Urothelium cell line (cell line): ENCODE measurements around the gene PGRMC2.

Source experiments
- DNase-seq: peaks from one replicate; pipeline ENCODE4 v3.0.0; 2011; ENCODE audit warnings: low spot score, mixed read lengths
- FAIRE-seq: peaks from 2 replicates; lab custom pipeline; 2011; peaks lifted over from hg19 to GRCh38; lab: Jason Lieb, UNC

Gene PGRMC2

DNA sequence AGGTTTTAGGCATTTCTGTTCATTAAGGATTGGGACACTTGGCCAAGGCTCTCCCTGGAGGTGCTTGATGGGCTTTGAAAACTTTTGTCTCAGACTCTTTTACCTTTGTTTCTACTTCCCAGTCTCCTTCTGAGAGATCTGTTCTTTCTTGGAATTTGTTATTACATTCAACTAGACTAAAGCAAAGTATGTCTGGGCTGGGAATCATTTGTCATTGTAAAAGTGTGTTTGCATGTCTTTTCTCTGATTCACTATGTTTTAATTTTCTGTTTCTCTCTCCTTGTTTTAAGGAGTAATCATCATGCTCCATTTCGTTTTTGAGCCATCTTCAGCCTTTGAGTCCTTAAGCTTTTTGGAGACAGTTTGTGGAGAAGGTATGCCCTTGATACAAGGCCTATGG, 12.2 kb upstream of the PGRMC2 start:
- FAIRE-seq (no peak), DNase-seq (no peak)

DNA sequence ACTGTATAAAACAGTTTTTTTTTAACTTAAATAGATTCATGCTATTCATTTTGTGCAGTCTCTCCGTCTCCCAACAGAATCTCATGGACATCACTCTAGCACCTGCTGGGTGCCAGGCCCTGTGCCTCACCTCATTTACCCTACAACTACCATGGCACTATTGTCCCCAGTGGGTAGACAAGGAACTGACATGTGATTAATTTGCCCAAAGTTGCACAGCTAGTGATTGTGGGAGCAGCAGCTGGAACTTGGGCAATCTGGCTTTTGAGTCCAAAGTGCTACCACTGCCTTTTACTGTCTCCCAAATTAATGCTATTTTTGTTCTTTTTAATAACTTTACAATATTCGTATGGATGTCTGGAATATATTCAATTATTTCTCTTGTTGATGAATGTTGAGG, 11.2 kb upstream of the PGRMC2 start:
- no peak for FAIRE-seq
- DNase-seq = no peak

DNA sequence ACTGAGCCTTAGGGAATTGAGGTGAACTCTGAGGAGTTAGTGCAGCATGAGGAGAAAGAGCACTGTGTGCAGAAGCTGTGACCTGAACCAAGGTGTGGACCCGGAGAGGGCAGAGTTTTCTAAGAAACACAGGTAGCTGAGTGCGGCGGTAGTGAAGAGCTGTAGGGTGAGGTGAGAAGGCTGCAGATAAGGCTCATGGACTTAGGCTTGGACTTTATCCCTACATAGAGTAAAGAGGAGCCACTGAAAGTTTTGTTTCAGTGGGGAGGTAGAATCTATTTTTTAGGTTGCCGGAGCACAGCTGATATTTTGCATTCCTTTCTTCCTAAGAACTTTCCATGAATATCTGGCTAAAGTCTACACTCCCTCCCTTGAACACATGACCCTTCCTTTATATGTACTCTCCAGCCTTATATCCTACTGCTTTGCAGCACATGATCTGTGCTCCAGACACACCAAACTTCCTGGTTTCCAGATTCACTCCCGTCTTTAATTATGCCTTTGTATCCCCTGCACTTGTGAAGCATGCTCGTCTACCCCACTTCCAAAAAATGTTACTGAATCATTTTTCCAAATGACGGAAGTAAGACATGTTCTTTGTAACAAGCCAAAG, 10.6 kb upstream of the PGRMC2 start:
- FAIRE-seq (no peak), DNase-seq (no peak)

DNA sequence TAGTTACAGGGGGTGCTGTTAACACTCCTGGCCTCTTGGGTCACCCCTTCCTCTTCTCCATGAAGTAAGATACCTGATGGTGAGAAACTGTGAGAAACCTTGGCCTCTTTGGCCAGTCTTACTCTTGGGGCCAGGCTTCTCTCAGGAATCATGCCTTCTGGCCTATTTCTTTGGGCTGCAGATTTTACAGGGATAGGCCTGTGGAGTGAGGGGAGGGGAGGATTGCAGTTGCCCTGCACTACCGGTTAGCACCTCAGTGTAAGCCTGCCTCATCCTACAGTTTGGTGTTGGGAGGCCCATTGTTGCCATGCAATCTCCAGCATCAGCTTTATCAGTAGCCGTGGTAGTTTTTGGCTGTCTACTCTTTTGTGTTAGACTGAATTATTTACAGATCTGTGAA, 7.6 kb upstream of the PGRMC2 start:
- no peak for DNase-seq
- FAIRE-seq = no peak

DNA sequence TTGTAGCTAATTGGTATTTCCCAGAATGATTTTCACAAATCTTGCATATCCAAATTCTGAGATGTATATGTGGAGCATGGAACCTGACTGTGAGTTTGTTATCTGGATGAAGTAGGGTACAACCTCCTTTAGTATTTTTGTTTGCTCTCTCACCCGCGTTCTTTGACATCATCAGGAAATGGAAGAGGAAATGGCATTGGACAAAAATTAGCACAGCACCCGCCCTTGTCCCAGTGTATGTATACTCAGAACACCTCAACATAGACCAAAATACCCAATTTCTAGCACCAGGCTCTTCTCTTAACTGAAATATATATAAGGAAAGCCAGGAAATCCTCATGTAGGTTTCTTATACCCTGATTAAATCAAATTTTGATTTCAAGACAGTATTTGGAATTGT, 6.9 kb upstream of the PGRMC2 start:
- FAIRE-seq = no peak
- DNase-seq = no peak

DNA sequence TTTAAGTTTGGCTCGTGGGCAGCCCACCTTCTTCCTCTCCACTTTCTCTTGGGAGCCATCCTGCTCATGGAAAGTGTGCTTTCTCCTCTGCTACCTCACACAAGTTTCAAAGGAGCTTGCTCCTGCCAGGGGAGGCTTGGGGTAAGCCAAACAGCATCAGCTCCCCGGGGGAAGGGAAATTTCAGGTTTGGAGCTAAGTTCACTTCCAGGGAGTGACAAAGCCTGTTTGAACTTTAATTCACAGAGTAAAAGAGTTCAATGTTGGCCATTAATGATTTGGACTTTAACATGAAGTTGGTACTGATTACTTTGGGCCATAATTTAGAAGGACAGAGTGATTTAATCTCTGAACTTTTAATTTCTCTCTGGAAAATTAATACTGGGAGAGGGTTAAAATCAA, 4.7 kb upstream of the PGRMC2 start:
- no peak for FAIRE-seq
- DNase-seq = no peak

DNA sequence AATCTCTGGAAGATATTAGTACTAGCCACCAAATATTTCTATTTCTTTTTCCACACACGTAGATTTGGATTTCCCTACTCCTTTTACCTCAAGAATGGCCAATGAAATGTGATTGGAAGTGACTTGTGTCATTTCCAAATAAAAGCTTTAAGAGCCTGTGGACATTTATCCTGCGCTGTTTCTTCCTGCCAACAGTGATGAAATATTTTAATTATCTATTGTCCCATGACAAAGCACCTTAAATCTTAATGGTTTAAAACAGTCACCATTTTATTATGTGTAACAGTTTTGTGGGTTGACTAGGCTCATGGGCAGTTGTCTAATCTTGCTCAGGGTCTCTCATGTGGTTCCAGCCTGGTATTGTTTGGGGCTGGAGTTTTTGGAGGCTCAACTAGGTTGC, 3.5 kb upstream of the PGRMC2 start:
- DNase-seq (no peak), FAIRE-seq (no peak)

DNA sequence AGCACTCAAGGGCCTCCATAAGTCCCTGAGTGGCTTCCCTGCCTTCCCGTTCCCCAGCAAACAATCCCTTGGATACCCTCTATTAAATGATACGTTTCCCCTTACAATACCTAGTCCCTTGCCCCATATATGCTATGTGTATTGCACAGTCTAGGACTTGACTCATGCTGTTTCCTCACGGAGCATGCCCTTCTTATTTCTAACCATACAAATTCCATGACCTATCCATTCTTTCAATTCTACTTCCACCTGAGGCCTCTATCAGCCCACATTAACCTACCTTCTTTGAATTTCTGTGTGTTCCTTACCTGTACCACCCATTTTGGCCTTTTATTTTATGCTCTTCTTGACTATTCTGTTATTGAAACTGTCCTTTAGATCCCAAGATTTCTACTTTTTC, 2.9 kb upstream of the PGRMC2 start:
- DNase-seq (no peak), FAIRE-seq (no peak)

DNA sequence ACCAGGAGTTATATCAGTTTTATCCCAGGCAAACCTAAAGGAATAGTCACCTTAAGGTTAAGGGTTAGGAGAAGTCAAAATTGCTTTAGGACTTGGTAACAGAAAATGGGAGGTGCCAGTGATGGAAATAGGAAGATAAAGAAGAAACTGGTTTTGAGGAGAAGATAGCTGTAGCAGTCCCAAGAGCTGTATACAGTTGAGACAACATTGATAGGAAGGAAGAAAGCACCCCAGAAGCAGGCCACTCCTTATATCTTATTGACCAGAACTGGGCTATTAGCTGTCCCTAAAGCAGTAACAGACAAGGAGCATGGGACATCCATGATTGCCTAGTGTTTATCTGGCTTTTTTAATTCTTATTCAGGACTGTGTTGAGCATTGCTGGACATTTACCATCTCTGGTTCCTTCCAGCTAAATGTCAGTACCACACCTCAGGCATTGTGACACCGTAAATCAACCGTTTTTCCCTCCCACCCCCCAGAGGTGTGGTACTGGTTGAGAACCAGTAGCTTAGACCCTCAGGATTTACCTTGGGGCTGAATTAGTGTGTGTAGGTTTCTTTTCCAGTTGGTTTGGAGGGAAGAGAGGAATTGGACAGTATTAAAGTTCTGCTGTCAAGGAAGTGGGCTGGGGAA, 2.0 kb upstream of the PGRMC2 start:
- DNase-seq = no peak
- FAIRE-seq = no peak

DNA sequence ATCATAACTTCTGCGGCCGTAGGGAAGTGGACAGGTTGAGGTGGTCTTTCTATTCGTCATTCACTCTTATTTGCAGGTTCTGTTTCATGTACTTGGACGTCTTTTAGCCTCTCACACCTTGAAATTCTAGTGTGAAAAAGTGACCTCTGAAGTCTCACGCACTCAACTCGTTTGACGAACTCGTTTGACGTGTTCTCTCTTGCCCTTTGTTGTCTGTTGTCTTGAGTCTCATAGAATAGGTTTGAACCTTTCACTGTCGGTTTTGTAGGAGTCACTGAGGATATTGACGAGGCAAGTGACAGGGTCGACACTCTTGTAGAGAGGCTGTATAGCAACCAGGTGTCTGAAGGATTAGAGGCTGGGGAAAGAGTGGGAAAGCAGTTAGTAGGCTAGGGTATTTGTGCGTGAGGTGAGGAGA, 1.1 kb upstream of the PGRMC2 start:
- FAIRE-seq = peak; percentile 27
- DNase-seq = peak; percentile 6

DNA sequence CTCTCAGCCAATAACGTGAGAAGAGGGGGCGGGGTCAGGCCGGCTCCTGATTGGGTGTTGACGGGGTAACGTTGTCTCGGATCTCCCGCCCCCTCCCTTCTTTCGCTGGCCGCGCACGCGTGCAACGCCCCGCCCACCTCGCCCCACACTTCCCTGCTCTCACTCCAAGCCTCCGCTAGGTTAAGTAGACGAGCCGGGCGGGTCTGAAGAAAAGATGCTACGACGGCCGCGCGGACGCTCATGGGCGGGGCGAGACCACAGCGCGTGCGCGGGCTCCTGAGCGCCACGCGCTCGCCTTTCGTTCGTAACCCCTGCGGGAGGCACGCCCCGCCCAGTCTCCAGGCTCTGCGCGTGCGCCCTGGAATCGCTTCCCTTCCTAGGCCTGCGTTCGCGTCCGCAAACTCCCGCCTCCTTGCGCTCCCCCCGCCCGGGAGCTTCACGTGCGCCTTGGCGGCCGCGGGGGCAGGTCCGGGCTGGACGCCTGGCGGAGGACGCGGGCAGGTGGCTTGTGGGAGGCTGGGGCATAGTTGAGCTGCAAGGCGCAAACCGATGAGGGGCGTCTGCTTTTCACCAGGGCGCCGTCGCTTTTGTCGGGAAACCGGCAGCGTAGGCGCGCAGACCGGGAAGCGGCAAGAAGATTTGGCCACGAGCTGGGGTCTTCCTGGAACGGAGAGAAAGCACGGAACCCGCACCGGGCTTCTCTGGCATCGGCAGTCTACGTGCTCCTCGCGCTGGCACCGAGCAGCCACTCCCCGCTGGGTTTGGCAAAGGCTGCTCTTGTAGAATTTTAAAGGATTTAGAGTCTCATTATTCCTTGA, 467 bp upstream of the PGRMC2 start:
- DNase-seq (peak; percentile 97), FAIRE-seq (peak; percentile 93)

DNA sequence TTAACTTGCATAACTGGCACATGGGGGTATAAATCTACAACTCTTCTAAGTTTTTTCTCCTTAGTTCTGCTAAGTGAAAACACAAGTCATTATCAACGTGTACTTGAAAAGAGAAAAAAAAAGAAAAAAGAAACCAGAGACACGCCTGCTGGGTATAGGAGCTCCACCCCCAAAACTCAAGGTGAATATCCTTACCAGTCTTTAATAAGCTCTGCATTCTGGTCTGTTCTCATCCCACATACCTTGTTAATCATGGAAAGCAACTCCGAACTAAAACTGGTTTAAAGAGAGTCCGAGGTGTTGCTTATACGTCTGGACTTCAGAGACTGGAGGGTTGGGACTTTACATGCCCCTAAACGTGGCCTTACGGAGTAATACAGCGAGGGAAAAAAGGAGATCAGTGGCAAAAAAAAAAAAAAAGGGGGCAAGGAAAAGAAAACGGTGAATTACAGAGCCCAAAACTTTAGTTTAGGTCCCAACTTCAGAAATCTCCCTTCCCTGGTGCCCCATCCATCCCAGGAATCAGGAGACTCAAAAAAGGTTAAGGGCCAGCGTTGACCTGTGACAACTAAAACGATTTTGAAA, 1.0 kb downstream of the PGRMC2 start:
- FAIRE-seq (no peak), DNase-seq (peak; percentile 41)

DNA sequence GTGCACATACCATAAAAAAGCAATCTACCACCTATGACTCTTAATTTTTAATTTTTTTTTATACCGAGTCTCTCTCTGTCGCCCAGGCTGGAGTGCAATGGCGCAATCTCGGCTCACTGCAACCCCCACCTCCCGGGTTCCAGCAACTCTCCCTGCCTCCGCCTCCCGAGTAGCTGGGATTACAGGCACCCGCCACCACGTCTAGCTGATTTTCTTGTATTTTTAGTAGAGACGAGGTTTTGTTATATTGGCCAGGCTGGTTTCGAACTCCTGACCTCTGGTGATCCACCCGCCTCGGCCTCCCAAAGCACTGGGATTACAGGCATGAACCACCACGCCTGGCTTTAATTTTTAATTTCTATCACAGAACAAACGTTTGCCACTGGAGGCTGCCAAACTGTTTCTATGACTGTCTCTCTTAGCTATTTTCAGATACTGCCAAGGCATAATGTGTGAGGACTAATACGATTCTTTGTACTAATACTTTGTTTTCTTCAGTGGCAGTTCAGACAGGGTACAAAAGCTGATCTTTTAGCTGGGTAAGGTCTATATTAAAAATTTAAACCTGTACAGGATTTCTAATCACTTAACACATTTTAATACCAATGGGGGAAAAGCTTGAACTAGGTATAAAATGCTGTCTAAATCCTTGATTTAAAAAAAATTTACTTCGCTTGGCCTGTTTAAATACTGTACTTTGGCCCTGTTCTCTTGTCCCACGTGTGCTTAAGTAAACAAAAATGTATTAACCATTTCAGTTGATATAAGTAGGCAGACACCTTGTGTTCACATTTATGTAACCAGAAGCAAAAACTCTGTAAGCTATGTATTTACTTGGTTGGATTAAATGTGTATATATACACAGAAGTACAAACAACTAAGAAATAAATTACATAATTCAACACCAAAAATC, 2.3 kb downstream of the PGRMC2 start:
- DNase-seq = no peak
- FAIRE-seq = no peak

DNA sequence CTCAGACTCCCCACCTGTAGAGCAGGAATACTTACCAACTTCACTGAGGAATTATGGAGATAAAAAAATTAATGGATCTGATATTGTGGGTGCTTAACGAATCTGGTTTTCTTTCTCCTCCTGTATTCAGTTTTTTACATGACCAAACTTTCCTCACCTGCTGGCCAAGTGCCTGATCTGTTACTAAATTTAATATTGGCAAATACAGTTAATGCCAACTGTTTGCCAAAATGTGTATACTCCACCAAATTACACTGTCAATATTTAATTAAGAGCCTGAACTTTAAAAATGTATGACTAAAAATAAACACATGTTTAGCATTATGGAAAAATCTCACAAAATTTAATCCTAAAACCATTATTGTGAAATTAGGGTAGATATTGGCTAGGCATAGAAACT, 3.3 kb downstream of the PGRMC2 start:
- no peak for DNase-seq

DNA sequence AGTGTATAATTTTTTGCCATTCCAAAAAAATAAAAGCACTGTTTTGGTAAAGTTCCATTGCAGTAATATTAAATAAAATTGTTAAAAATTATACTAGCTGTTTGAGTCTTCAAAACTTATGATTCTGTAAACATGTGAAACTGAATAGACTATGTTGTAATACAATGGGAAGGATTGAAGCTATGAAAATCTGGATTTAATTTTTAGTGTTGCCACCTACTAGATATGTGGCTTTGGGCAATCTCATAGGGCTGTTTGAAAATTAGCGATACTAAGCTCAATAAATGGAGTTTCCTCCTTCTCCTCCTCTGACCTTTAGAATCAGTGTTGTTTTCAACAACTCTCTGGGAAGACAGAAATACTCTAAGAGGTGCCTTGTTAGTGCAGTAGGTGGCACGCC, 4.5 kb downstream of the PGRMC2 start:
- FAIRE-seq (no peak), DNase-seq (no peak)

More for the DNA sequence above, 3.3 kb downstream of the PGRMC2 start:
- no peak for FAIRE-seq

DNA sequence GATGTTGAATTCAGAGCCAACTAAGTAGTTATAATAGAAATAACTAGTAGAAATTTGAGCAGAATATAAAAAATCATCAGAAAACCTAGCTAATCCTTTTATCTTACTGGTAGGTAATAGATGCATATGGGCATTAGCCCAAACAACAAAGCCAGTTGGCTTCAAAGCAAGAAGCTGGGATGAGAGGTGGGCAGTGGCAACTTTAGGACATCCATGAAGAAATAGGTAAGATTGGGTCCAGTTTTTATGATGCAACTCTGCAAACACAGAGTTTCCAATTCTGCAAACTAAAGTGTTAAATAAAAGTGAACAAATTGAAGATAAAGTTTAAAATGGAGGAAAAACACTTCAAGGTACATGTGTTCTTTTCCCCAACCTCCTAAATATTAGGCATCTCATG, 5.1 kb downstream of the PGRMC2 start:
- DNase-seq (no peak), FAIRE-seq (no peak)

DNA sequence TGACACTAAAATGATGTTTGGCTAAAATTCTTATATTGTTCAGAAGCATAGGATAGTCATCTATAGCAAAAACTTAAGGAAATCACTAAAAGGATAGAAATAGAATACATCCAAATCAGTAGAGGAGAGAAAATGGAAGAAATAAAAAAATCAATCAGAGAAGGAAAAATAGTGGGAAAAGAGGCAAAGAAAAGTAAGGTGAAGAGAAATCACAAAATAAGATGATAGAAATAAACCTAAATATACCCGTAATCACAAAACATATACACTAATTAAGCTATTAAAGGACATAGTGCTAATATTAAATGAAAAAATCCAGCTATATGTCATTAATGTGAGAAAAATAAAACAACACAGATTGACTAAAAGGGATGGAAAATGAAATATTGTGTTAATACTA, 6.3 kb downstream of the PGRMC2 start:
- FAIRE-seq = no peak

DNA sequence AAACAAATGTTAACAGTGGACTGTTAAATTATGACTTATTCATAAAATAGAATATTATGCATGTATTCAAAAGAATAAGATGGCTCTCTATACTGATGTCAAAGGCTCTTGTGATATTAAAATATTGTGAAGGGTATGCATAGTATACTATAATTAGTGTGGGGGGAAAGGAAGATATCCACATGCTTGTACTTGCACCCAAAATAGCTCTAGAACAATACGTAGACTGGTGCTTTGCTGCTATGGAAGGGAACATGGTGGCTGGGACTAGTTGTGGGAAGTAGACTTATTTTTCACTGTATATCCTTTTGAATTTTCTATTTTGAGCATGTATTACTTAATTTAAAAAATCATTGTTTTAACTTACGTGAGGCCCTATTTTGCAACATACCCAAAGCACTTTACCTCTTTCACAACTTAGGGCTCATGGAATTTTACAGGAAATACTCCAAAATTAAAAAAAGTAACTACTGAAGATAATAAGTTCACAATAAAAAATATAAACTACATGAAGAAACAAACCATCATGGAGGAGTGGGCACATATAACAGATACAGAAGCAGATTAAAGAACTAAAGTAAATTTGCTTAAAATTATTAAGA, 7.9 kb downstream of the PGRMC2 start:
- DNase-seq (no peak), FAIRE-seq (no peak)

More for the DNA sequence above, 6.3 kb downstream of the PGRMC2 start:
- DNase-seq = no peak

DNA sequence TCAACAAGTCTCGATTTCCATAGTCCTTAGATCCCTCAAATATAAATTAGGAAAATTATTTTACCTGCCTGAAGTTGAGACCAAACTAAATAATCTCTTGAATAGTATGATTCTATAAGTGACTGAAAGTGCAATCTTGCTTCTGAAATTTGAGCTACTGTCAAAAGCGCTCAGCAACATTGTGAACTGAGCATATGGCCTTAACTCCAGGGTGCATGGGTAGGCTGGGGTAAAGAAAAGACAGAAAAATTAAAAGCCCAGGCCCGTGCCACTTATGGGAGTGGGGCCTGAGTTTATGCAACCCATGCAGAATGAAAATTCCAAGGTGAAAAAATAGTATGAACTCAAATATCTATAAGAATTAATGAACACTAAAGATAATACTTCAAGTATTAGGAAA, 9.8 kb downstream of the PGRMC2 start:
- no peak for FAIRE-seq
- DNase-seq = no peak

DNA sequence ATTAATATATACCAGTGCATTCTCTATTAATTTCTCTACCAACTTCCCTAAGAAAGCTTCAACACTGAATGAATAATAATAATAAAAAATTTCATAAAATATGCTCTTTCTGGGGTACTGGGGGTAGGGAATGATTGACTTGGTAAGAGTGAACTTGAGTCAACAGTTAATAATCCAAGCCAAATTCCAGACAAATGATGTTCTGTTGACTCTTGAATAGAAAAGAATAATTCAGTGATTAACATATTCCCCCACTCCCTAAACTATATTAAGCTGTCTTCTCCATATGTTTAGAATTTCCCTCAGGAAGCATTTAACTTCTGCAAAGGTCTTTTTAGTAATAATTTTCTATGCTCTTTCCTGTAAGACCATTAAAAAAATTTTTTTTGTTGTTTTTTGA, 12.3 kb downstream of the PGRMC2 start:
- FAIRE-seq = no peak
- DNase-seq = no peak
